AG09309 (cell line): ENCODE data around the gene HEPHL1.

Experiments
- DNase-seq: peaks from one replicate; pipeline ENCODE4 v3.0.0-alpha.2; 2010; ENCODE audit warnings: low read depth
- H3K4me3 ChIP-seq: 2 replicates; pipeline ENCODE4 v1.5.1; 2011; ENCODE audit warnings: mild to moderate bottlenecking, low read depth, low read length, moderate library complexity; ENCODE audit not compliant: control insufficient read depth
- TF ChIP-seq, protein P1 (sequence below): IDR thresholded peaks from 2 replicates; pipeline ENCODE4 v1.5.1; 2011; ENCODE audit warnings: mild to moderate bottlenecking, low read depth, low read length, inconsistent platforms; ENCODE audit not compliant: insufficient read depth, control insufficient read depth; ENCODE audit errors: missing control alignments

HEPHL1 gene

GRCh38 chr11:94145431-94145830, 124.3 kb downstream of the HEPHL1 start:
- TF ChIP-seq, protein P1, sequence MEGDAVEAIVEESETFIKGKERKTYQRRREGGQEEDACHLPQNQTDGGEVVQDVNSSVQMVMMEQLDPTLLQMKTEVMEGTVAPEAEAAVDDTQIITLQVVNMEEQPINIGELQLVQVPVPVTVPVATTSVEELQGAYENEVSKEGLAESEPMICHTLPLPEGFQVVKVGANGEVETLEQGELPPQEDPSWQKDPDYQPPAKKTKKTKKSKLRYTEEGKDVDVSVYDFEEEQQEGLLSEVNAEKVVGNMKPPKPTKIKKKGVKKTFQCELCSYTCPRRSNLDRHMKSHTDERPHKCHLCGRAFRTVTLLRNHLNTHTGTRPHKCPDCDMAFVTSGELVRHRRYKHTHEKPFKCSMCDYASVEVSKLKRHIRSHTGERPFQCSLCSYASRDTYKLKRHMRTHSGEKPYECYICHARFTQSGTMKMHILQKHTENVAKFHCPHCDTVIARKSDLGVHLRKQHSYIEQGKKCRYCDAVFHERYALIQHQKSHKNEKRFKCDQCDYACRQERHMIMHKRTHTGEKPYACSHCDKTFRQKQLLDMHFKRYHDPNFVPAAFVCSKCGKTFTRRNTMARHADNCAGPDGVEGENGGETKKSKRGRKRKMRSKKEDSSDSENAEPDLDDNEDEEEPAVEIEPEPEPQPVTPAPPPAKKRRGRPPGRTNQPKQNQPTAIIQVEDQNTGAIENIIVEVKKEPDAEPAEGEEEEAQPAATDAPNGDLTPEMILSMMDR, result no peak
- DNase-seq, result no peak
- H3K4me3 ChIP-seq, result no peak overlapping the region

GRCh38 chr11:94145916-94146315, 124.8 kb downstream of the HEPHL1 start:
- no peak for DNase-seq
- TF ChIP-seq, protein P1, result no peak
- H3K4me3 ChIP-seq, result no peak overlapping the region

DNA sequence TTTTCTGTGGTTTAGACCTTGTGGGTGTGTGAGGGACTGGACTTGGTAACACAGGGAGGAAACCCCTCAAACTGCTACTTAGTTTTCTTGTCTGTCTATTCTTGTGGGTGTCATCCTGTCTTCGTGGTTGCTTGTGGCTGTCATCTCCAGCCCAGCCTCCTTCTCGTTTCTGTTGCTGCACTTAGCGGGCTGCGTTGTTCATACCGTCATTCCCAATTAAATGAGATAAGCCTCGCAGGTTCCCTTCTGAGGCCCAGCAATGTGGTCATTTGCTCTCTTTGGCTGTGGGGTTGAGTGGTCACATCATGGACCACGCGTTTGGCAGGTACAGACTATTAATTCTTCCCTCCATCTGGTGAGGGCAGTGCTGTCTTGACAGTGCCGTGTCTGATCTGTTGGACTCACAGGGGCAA, 126.3 kb downstream of the HEPHL1 start:
- TF ChIP-seq, protein P1, result no peak
- no peak overlapping the region for H3K4me3 ChIP-seq
- DNase-seq, result no peak

- DNase-seq, result no peak
- no peak overlapping the region for H3K4me3 ChIP-seq
- TF ChIP-seq, protein P1, result no peak
Measured at GRCh38 chr11:94148189-94148588, 127.0 kb downstream of the HEPHL1 start.

DNA sequence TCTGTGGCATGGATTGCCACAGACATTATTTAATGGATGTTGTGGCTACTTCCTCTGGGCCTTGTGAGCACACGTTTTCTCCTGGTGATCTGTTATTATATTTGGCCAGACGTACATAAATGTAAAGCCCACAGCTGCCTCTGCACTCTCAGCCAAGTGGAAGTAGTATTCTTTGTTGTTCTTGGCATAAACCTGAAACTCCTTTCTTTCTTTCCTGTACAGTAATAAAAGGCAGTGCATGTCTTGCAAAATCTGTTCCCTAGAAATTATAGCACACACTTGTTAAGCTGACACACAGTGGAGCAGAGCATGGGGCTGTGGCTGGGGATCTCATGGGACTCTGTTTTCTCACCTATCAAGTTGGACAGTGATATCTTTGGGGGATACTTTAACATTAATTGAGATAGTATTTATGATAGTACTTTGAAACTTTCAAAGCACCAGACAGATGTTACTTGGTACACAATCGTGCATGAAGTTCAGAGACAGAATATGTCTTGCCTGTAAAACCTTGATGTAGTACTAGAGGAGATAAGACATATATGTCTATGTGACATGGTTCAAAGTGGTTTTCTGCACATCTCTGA, 128.4 kb downstream of the HEPHL1 start:
- no peak overlapping the region for H3K4me3 ChIP-seq
- DNase-seq, result no peak
- TF ChIP-seq, protein P1, result no peak

DNA sequence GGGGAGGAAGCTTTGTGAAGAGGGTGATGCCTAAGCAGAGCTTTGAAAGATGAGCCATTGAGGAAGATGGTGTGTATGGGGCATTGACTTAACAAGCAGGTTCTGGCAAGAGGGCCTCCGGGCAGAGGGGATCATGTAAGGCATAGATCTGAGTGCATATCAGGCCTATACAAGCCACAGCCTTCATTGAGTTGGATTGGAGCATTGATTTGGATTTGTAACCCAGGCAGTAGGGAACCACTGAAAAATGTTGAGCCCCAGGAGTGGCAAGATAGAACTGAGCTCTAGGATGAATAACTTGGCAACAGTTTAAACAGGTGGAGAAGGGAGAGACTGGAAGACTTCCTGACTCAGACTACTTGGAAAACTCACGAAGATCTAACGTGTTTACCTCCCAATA, 128.9 kb downstream of the HEPHL1 start:
- no peak overlapping the region for H3K4me3 ChIP-seq
- TF ChIP-seq, protein P1, result no peak
- DNase-seq, result no peak
